Gastrocnemius medialis (tissue), 4 donors: ENCODE results near the gene IL13RA2.

ENCODE experiments used
- POLR2A ChIP-seq, 2 donors: fragments of 450-650 bp; IDR thresholded peaks; one replicate each; pipeline ENCODE4 v1.6.1; 2017; ENCODE audit warnings: antibody characterized with exemption in 2 of 2, mild to moderate bottlenecking in 2 of 2, moderate library complexity in 2 of 2
- TF ChIP-seq, protein P1 (sequence below), 5 experiments: fragments of 450-650 bp in 3 of 5; fragments of 200-600 bp in 2 of 5; sonication (generic) in 2 of 5; IDR thresholded peaks in 4 of 5; conservative IDR thresholded peaks in 1 of 5; 1 replicate in 4 of 5; 2 replicates in 1 of 5; pipeline ENCODE4 v1.5.1; 2016 to 2019; ENCODE audit warnings: antibody characterized with exemption in 5 of 5, mild to moderate bottlenecking in 3 of 5, moderate library complexity in 3 of 5

DNA sequence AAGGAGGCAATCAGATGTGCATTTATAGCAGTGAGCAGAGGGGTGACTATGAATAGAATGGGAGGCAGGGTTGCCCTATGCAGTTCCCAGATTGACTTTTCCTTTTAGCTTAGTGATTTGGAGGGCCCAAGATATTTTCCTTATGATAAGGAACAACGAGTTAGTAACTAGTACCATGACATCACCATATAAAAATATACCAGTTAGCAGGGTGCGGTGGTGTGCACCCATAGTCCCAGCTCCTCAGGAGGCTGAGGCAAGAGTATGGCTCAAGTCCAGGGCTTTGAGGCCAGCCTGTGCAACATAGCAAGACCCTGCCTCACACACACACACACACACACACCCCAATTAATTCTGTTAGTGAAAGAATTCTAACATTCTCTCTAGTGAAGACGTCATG is 53.0 kb downstream of the IL13RA2 start:
- TF ChIP-seq, protein P1, sequence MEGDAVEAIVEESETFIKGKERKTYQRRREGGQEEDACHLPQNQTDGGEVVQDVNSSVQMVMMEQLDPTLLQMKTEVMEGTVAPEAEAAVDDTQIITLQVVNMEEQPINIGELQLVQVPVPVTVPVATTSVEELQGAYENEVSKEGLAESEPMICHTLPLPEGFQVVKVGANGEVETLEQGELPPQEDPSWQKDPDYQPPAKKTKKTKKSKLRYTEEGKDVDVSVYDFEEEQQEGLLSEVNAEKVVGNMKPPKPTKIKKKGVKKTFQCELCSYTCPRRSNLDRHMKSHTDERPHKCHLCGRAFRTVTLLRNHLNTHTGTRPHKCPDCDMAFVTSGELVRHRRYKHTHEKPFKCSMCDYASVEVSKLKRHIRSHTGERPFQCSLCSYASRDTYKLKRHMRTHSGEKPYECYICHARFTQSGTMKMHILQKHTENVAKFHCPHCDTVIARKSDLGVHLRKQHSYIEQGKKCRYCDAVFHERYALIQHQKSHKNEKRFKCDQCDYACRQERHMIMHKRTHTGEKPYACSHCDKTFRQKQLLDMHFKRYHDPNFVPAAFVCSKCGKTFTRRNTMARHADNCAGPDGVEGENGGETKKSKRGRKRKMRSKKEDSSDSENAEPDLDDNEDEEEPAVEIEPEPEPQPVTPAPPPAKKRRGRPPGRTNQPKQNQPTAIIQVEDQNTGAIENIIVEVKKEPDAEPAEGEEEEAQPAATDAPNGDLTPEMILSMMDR (IDR thresholded peaks at IDR 0.05 in 4 of 5, conservative IDR thresholded peaks at IDR 0.05 in 1 of 5), result no peak
- no peak for TF ChIP-seq POLR2A (IDR thresholded peaks at IDR 0.05)
